HG03469 (cell line): ENCODE data around the gene PROSER2.
"Not testable (repeated sequence)": the region's sequence is repeated elsewhere in the genome, so short reads cannot be mapped to it uniquely, and the experiment has no call there.

Experiments
- ATAC-seq: cut with Tn5 transposase; IDR thresholded peaks from one replicate; pipeline ENCODE4 v1.9.1; 2021; ENCODE audit warnings: mild to moderate bottlenecking, moderate library complexity, moderate number of reproducible peaks; ENCODE audit not compliant: unreplicated experiment

Gene PROSER2

GRCh38 chr10:11881477-11882417 is 58.6 kb downstream of the PROSER2 start:
- no peak for ATAC-seq

DNA sequence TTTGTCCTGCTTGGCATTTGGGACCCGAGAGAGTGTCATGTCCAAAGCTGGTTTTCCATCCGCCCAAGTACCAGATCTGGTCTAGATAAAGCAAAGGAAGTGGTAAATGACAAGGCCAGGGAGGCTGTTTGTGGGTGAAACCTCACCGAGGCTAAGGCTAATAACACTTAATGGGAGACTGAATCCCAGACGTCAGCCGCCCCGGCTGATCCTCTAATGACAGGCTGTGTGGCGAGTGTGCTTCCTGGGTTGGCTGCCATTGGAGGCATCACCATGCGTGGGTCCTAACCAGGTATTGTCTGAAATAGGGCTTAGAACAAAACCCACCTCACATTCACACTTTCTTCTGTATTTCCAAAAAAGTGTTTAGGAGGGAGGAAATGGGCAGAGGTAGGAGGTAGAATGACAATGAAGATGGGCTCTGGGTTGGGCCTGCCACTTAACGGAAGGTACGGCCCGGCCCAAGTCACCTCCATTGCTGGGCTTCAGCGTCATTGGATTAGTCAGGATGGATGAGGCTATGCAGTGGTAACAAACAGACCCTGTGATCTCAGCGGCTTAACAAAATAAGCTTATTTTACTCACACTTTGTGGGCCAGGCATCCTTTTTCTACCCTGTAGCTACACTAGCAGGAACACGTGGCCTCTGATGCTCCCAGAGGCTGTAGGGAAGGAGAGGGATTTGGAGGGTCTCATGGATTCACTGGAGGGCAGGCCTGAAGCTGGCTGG is 59.7 kb downstream of the PROSER2 start:
- no peak for ATAC-seq

GRCh38 chr10:11884706-11885423 is 61.7 kb downstream of the PROSER2 start:
- ATAC-seq, result no peak

DNA sequence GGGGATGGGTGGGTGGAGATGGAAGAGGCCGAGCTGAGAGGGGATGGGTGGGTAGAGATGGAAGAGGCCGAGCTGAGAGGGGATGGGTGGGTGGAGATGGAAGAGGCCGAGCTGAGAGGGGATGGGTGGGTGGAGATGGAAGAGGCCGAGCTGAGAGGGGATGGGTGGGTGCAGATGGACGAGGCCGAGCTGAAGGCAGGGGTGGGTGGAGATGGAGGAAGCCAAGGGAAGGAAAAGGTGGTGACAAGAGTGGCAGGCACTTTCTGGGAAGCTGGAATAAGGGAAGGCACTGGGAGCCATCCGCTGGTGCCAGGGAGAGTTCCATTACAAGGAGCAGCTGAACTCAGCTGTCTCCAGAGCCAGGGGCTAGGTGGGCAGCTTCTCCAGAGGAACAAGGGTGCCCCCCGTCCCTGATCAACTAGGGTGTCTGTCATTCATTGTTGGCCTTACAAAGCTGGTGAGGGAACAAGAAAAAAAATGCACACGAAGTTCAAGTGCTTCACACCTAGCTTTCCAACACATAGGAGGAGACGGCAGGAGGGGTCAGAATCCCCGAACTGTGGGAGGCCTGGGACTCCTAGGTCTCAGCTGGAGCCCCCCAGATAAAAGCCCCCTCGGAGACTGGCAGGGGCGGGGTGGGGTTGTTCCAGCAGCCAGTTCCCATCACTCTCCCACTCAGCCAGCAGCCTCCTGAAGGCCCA is 62.4 kb downstream of the PROSER2 start:
- ATAC-seq, result no peak

DNA sequence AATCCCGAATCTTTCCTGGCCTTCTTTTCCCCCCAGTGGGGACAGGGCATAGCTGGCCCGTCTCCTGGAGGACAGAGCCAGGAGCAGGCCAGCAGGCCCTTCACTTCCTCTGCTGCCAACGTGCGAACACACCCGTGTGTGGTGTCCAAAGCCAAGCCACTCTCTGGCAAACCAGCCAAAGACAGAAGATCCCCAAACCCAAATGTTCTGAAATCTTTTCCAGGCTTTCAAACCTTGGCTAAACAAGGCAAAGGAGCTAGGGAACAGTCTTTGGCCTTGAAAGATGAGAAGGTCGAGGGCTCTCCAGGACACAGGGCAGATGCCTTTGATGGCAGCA is 63.0 kb downstream of the PROSER2 start:
- no peak for ATAC-seq

DNA sequence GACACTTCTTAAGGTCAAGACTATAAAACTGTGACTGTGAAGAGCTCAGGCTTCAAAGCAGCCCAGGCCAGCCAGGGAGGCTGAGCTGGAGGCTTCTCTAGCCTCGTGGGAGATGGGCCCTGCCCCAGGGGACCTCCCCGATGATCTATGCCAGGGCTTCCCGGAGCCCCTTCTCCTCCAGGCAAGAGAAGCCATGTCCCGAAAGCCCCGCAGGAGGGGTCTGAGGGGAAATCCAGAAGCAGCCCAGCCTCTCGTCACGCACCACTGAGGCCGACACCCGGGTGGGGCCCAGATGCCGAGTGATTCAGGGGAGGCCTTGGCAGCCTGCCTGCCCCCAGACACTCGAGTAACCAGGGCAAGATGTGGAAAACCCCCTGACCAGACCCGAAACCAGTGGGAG is 63.7 kb downstream of the PROSER2 start:
- no peak for ATAC-seq

DNA sequence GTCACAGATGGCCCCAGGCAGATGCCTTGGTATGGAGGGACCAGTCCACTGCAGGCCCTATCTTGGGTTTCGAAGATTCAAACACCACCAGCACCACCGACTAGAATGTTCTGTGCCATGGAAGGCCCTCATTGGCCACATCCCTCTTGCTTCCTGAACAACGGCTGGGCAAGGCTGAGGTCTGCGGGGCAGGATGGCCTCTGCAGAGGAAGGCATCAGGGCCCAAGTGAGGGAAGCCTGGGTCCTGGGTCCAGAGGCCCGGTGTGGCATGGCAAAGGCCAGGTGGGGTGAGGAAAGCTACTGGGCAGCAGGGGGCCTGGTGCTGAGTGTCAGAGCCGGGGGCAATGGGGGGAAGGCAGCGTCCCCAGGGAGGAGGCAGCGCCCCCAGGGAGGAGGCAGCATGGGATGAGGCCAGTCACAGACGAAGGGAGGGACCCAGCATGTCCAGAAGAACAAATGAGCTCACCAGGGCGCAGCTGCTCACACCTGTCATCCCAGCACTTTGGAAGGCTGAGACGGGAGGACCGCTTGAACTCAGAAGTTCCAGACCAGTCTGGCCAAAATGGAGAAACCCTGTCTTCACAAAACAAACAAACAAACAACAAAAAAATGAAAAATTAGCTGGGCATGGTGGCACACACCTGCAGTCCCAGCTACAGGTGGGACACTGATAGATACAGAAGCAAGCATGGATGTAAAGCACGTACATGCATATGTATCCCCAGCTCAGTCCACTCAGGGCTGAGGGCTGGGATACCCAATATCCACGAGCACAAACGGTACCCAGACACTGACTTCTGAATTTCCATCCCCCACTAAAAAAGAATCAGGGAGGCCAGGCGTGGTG is 64.4 kb downstream of the PROSER2 start:
- no peak for ATAC-seq

GRCh38 chr10:11889263-11889662 is 66.1 kb downstream of the PROSER2 start:
- not testable (repeated sequence) for ATAC-seq

GRCh38 chr10:11891776-11892486 is 68.8 kb downstream of the PROSER2 start:
- ATAC-seq, result no peak

DNA sequence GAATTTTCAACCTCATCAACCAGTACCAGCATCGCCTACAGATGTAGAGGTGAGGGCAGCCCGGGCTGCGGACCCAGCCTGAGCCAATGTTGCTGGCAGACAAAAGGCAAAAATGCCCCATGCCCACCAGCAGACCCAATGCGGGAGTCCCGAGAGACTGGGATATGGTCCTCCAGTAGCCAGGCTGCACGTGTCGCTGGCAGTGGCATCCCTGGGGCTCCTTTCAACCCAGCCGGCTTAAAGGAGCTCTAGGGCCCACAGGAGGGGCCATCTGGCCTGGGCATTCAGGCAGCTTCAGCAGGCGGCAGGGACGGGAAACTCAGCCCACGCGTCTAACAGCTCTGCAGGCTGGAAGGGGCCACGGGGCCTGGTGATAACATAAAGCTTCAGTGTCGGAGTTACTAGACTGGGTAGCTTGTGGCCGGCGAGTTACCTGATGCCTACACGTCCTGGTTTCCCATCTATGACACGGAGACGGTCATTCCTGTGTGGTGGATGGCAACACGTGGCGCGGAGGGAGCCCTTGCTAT is 70.7 kb downstream of the PROSER2 start:
- no peak for ATAC-seq

DNA sequence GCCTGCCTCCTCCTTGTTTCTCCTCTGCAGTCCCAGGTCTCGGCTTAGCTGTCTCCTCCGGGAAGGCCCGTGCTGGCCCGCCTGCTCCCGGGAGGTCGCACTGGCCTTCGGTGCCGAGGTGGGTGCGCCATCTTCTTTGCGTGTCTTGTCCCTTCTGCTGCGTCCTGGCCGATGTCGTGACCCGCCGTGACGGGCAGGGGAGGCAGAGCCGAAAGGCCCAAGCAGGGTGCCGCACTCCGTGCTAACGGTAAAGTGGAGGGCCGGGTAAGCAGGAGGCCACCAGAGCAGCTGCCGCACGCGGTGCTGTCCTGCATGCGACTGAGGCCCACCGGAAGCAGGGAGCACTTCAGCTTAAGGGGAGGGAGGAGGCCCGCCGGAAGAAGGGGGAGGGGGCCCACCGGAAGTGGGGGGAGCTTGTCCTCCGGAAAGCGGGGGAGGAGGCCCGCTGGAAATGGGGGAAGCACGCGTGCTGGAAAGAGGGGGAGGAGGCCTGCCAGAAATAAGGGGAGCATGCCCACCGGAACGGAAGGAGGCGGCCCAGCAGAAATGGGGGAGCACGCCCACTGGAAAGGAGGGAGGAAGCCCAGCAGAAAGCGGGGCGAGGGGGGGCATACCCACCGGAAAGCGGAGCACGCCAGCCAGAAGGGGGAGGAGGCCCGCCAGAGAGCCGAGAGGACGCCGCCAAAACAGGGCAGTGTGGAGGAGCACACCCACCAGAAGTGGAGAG is 71.4 kb downstream of the PROSER2 start:
- no peak for ATAC-seq

GRCh38 chr10:11895108-11895466 is 71.9 kb downstream of the PROSER2 start:
- no peak for ATAC-seq

DNA sequence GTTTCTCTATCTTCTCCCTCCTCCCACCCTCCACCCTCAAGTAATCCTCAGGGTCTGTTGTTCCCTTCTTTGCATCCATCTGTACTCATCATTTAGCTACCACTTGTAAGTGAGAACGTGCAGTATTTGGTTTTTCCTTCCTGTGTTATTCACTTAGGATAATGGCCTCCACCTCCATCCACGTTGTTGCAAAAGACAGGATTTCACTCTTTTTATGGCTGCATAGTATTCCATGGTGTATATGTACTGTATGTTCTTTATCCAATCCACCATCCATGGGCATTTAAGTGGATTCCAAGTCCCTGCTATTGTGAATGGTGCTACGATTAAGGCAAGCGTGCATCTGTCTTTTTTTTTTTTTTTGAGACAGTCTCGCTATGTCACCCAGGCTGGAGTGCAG is 72.4 kb downstream of the PROSER2 start:
- no peak for ATAC-seq

GRCh38 chr10:11896549-11897200 is 73.5 kb downstream of the PROSER2 start:
- no peak for ATAC-seq

- ATAC-seq, result no peak
These were observed 74.8 kb downstream of the PROSER2 start for GRCh38 chr10:11898033-11898371.

- no peak for ATAC-seq
These were observed 75.4 kb downstream of the PROSER2 start for GRCh38 chr10:11898372-11899066.

DNA sequence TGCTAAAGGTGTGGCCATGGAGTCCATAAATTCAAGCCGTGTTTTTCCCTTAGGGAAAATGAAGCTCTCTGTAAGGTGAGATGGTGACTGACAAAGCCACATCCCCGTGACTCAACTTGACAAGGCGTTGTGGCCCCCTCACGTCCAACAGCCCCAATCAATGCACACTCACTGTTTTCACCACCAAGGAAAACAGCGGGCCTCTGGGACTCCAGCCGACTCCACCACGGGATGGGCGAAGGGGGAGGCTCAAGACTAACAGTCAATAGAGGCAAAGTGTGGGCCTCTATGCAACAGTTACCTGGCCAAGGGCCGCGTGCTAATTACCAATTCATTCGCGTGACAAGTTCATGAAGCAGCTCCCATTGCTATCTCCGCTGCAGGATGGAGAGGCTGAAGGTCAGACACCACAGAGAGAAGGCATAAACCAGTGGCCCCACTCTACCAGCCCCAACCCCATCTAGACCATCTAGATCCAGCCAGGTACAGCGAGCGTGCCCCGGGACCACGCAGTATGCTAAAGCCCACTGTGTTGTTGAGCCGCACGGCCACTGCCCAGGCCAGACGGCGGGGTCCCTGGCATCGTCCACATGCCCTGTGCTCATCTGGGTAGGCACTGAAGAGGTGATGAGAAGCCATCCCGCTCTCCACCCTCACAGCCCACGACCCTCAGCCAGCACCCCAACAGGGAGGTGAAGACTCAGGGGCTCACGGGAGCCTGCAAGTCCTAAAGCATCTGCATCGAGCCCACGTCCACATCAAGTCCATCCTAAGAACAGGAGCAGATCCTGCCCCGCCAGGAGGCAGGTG is 76.1 kb downstream of the PROSER2 start:
- ATAC-seq, result no peak
